Subcutaneous adipose tissue (tissue), 4 donors: ENCODE measurements around the gene ENTPD7. TPM values are rescaled to one million over a fixed set of nuclear protein-coding genes. Genes with fewer than 3 reads are reported as not detected.

Experiments
- total RNA-seq, 4 donors: library from RNA; depleted of rRNA; stranded (reverse); fragments of >200 nt; gene quantifications; one replicate each; pipeline ENCODE4 v1.1.0, GENCODE V29; 2016
- TF ChIP-seq, protein P1 (sequence below): fragments of 450-650 bp; IDR thresholded peaks from one replicate; pipeline ENCODE4 v1.5.1; 2016; ENCODE audit warnings: low read depth, mild to moderate bottlenecking, control low read depth, antibody characterized with exemption, moderate library complexity

ENTPD7 gene, protein sequence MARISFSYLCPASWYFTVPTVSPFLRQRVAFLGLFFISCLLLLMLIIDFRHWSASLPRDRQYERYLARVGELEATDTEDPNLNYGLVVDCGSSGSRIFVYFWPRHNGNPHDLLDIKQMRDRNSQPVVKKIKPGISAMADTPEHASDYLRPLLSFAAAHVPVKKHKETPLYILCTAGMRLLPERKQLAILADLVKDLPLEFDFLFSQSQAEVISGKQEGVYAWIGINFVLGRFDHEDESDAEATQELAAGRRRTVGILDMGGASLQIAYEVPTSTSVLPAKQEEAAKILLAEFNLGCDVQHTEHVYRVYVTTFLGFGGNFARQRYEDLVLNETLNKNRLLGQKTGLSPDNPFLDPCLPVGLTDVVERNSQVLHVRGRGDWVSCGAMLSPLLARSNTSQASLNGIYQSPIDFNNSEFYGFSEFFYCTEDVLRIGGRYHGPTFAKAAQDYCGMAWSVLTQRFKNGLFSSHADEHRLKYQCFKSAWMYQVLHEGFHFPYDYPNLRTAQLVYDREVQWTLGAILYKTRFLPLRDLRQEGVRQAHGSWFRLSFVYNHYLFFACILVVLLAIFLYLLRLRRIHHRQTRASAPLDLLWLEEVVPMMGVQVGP
- 1 to 10 TPM; 1.5 to 5.5 (median 2.8) TPM for total RNA-seq

GRCh38 chr10:99659031-99659867, at the start of gene ENTPD7:
Gene ENTPD7 (plus strand): TSS chr10:99659509. CDS start chr10:99659957, 448 bp downstream.
- TF ChIP-seq, protein P1, sequence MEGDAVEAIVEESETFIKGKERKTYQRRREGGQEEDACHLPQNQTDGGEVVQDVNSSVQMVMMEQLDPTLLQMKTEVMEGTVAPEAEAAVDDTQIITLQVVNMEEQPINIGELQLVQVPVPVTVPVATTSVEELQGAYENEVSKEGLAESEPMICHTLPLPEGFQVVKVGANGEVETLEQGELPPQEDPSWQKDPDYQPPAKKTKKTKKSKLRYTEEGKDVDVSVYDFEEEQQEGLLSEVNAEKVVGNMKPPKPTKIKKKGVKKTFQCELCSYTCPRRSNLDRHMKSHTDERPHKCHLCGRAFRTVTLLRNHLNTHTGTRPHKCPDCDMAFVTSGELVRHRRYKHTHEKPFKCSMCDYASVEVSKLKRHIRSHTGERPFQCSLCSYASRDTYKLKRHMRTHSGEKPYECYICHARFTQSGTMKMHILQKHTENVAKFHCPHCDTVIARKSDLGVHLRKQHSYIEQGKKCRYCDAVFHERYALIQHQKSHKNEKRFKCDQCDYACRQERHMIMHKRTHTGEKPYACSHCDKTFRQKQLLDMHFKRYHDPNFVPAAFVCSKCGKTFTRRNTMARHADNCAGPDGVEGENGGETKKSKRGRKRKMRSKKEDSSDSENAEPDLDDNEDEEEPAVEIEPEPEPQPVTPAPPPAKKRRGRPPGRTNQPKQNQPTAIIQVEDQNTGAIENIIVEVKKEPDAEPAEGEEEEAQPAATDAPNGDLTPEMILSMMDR = no peak

DNA sequence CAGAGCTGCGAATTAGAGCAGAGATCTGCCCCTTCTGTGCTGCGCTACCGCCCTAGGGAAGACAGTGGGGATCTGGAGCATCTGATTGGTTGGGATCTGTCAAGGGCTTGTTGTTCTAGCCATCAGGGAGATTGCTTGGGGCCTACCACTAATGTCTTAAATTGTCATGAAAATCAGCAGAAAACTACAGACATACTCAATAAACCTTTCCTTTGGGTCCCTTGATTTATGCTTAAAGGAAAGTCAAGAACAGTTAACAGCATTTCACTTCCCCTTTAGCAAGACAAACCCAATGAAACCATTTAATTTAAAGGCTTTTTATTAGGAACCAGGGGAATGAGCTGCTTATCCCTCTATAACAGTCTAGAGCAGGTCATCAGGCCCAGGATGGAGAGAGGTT, 49.1 kb upstream of the ENTPD7 start:
- TF ChIP-seq, protein P1 = no peak

DNA sequence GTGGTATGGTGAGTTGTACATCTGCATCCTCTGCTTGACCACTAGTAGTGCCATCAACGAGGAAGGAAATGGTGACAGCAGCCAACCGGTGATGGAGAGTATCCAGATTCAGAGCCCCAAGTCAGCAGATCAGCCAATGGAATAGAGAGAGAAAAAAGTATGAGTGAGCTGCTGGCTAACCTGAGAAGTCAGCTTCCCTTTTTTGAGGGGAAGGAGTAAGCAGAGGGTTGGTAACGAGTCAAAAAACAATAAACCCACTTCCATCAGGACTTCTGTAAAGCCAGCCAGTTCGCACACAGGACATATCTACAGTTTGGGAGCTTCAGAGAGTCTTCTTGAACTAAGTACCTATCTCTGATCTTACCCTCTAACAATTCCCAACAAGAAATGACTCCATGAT, 48.0 kb upstream of the ENTPD7 start:
- TF ChIP-seq, protein P1 = no peak

GRCh38 chr10:99612167-99612831, 47.0 kb upstream of the ENTPD7 start:
- TF ChIP-seq, protein P1 = no peak

GRCh38 chr10:99615426-99615825, 43.9 kb upstream of the ENTPD7 start:
- TF ChIP-seq, protein P1 = no peak

DNA sequence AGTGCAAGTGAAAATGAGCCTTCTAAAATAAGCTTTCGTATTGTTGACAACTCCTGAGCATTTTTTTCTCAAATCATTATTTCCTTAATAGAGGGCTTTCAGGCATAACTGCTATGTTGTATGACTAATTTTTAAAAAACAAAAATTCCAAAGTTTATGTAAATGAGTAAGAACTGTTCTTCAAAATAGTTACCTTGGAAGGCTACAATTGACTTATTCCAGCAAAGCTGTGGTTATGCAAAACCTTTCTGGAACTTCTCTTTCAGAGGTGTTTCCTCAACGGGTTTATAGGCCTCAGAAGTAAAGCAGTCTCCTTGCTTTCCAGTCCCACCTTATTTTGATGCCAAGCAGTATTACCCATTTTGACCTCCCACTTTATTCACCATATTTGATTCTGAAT, 41.6 kb upstream of the ENTPD7 start:
- TF ChIP-seq, protein P1 = no peak
